Tibial nerve (tissue), 4 donors: ENCODE measurements around the gene SIDT1. TPM values are rescaled to one million over a fixed set of nuclear protein-coding genes. Genes with fewer than 3 reads are reported as not detected.

Source experiments
- DNase-seq, 2 donors: peaks; one replicate each; pipeline ENCODE4 v3.0.0-alpha.2; 2019; ENCODE audit warnings: low spot score in 2 of 2
- H3K27ac ChIP-seq, 4 donors: fragments of 200-600 bp; sonication (generic) in 3 of 4; one replicate each; pipeline ENCODE4 v1.5.1; 2017 to 2019; ENCODE audit warnings: mild to moderate bottlenecking in 1 of 4
- H3K27me3 ChIP-seq, 2 donors: fragments of 200-600 bp; sonication (generic) in 1 of 2; one replicate each; pipeline versions ENCODE4 v1.5.1 to v1.6.0; 2017 to 2019
- H3K36me3 ChIP-seq, 3 donors: fragments of 200-600 bp; sonication (generic); one replicate each; pipeline ENCODE4 v1.5.1; 2018 to 2019
- H3K4me1 ChIP-seq, 4 donors: fragments of 200-600 bp; sonication (generic) in 3 of 4; one replicate each; pipeline ENCODE4 v1.5.1; 2017 to 2019
- H3K4me3 ChIP-seq, 4 donors: fragments of 200-600 bp; sonication (generic) in 3 of 4; one replicate each; pipeline ENCODE4 v1.5.1; 2017 to 2019; ENCODE audit warnings: mild to moderate bottlenecking in 1 of 4, moderate library complexity in 1 of 4
- H3K9me3 ChIP-seq, 4 donors: fragments of 200-600 bp; sonication (generic) in 3 of 4; one replicate each; pipeline ENCODE4 v1.5.1; 2017 to 2019
- EP300 ChIP-seq, 2 donors: sonication (generic); formaldehyde crosslinking; IDR thresholded peaks; one replicate each; pipeline ENCODE4 v1.6.1; 2017; ENCODE audit warnings: antibody characterized with exemption in 2 of 2, mild to moderate bottlenecking in 1 of 2
- POLR2A ChIP-seq, 2 donors: fragments of 450-650 bp; IDR thresholded peaks; one replicate each; pipeline ENCODE4 v1.6.1; 2017; ENCODE audit warnings: antibody characterized with exemption in 2 of 2, mild to moderate bottlenecking in 2 of 2, moderate library complexity in 2 of 2
- WGBS, 2 donors: methylation state at CpG; one replicate each; pipeline ENCODE4 v1.1.5; 2018; 5-methylcytosine and 5-hydroxymethylcytosine counted together
- total RNA-seq, 4 donors: library from RNA; depleted of rRNA; stranded (reverse); fragments of >200 nt; gene quantifications; one replicate each; pipeline ENCODE4 v1.1.0, GENCODE V29; 2016
- TF ChIP-seq, protein P1 (sequence below), 5 experiments: fragments of 200-600 bp in 3 of 5; fragments of 450-650 bp in 2 of 5; sonication (generic) in 3 of 5; IDR thresholded peaks; one replicate each; pipeline ENCODE4 v1.5.1; 2016 to 2019; ENCODE audit warnings: antibody characterized with exemption in 5 of 5, mild to moderate bottlenecking in 3 of 5, moderate library complexity in 2 of 5

SIDT1 gene
- total RNA-seq, 4 donors from 2014 or later: 2.7 to 6.8 (median 4.8) TPM

DNA sequence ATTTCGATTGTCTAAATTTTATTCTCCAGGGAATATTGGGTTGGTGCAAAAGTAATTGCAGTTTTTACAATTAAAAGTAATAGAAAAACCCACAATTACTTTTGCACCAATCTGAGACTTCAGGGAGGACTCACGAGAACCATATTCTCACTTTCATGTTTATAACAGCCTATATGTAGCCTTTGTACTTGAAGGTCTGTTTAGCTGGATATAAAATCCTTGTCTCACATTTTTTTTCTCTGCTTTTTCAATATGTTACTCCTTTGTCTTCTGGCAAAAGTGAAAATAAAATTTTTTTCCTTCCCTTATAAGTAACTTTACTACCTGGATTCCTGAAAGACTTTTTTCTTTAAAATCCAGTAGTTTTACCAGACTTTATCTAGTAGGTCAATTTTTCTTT, 9.2 kb downstream of the SIDT1 start:
- WGBS, 2 donors: 78 to 82% methylated on average over 2 of the region's 2 CpGs
- Histone ChIP-seq H3K4me3 (no peak overlapping the region), H3K36me3 (no peaks in the 10 kb centered on the region), H3K27me3 (peaks cover 0 to 7% of the 10 kb centered on the region in 2 donors), H3K9me3 (peaks cover 0 to 14% (median 0%) of the 10 kb centered on the region in 4 donors), H3K4me1 (peaks cover 0 to 2% (median 0%) of the 10 kb centered on the region in 4 donors), H3K27ac (no peak overlapping the region)
- no peak for DNase-seq
- TF ChIP-seq EP300 (IDR thresholded peaks at IDR 0.05) (no peak), POLR2A (IDR thresholded peaks at IDR 0.05) (no peak)
- TF ChIP-seq, protein P1, sequence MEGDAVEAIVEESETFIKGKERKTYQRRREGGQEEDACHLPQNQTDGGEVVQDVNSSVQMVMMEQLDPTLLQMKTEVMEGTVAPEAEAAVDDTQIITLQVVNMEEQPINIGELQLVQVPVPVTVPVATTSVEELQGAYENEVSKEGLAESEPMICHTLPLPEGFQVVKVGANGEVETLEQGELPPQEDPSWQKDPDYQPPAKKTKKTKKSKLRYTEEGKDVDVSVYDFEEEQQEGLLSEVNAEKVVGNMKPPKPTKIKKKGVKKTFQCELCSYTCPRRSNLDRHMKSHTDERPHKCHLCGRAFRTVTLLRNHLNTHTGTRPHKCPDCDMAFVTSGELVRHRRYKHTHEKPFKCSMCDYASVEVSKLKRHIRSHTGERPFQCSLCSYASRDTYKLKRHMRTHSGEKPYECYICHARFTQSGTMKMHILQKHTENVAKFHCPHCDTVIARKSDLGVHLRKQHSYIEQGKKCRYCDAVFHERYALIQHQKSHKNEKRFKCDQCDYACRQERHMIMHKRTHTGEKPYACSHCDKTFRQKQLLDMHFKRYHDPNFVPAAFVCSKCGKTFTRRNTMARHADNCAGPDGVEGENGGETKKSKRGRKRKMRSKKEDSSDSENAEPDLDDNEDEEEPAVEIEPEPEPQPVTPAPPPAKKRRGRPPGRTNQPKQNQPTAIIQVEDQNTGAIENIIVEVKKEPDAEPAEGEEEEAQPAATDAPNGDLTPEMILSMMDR (IDR thresholded peaks at IDR 0.05): no peak

DNA sequence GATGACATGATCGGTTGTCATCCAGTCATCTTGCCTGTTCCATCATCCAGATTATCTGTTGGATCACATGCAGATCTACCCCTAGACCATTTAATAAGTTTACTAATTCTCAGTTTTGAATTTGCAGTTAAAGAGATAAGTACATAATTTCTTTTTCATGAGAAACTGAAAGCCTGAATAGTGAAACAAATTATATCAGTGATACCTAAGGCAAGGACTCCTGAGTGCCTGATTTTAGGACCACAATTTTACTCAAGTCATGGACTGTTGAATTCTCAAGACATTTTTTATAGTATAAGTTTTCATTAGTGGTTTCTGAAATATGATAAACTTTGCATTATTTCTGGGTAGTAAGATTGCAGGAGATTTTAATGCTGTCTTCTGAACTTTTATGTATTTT, 13.2 kb downstream of the SIDT1 start:
- no peak overlapping the region for H3K27ac ChIP-seq
- H3K4me1 ChIP-seq: no peaks in the 10 kb centered on the region
- H3K4me3 ChIP-seq: no peak overlapping the region
- peaks cover 0 to 14% (median 0%) of the 10 kb centered on the region in 4 donors for H3K9me3 ChIP-seq
- H3K27me3 ChIP-seq: no peaks in the 10 kb centered on the region
- no peak for DNase-seq
- no peaks in the 10 kb centered on the region for H3K36me3 ChIP-seq
- TF ChIP-seq, protein P1 (IDR thresholded peaks at IDR 0.05): no peak
- TF ChIP-seq EP300 (IDR thresholded peaks at IDR 0.05) (no peak), POLR2A (IDR thresholded peaks at IDR 0.05) (no peak)
- 94 to 100% methylated on average over 1 of the region's 1 CpG for WGBS, 2 donors

DNA sequence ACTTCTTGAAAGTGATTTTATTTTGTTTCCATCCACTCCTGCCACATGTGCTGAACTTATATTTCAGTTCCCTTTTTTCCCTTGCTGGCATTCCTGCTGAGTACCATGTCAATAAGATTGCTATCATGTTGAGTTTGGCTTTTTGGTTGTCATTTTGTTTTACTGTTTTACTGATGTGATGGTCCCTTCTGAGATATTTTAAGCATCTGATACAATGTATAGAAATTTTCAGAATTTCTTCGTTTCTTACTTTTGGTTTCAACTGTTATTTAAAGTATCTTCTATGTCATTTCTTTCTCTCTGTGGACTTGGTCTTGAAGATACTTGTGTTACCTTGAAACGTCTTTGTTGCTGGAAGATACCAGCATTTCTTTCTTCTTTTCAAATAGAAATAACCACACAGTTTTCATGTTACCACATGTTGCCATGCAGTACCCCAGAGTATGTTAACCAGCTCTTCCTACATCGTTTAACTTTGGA, 14.1 kb downstream of the SIDT1 start:
- Histone ChIP-seq H3K36me3 (no peaks in the 10 kb centered on the region), H3K4me3 (no peak overlapping the region), H3K27ac (no peak overlapping the region), H3K9me3 (peaks cover 0 to 10% (median 0%) of the 10 kb centered on the region in 4 donors), H3K27me3 (no peaks in the 10 kb centered on the region), H3K4me1 (no peaks in the 10 kb centered on the region)
- no peak for DNase-seq
- TF ChIP-seq, protein P1 (IDR thresholded peaks at IDR 0.05): no peak
- no peak for TF ChIP-seq EP300 (IDR thresholded peaks at IDR 0.05)
- TF ChIP-seq POLR2A (IDR thresholded peaks at IDR 0.05): no peak
- WGBS, 2 donors: 47 to 58% methylated on average over 3 of the region's 3 CpGs

DNA sequence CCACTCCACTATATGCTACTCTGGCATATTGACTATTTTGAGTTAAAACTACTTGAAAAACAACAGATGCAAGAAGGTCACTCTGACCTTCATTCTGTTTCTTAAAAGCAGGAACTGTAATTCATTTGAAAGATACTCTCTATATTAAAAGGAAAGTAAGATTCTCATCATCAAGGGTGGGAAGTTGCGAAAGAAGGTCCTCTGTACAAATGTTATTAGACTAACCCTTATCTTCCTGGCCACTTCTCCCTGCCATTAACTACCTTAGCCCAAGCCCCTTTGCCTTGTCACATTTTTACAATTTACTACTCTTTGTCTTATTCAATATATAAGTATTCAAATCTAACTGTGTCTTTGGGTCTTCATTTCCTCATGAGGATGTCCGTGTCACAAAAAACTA, 16.1 kb downstream of the SIDT1 start:
- H3K9me3 ChIP-seq: no peaks in the 10 kb centered on the region
- 96% methylated on average over 2 of the region's 2 CpGs for WGBS, 2 donors

DNA sequence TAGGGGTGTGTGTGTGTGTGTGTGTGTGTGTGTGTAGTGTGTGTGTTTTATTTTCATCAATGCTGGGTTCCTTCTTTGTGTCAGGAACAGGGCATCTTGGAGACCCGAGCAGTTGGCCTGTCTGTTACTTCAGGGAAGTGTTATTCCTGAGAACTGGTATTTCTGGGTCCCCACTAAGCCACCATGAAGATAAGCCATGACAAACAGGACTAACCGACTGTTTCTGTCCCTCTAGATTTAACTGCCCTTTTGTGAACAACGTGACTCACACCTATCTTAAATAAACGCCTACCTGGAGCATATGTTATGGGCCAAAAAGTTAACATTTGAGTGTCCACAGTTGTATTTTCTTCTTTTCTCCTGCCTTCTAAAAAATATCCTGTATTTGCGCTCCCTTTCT, 19.5 kb downstream of the SIDT1 start:
- H3K9me3 ChIP-seq: no peaks in the 10 kb centered on the region
- TF ChIP-seq, protein P1 (IDR thresholded peaks at IDR 0.05): no peak
- TF ChIP-seq POLR2A (IDR thresholded peaks at IDR 0.05) (no peak), EP300 (IDR thresholded peaks at IDR 0.05) (no peak)
- no peak for DNase-seq
- H3K36me3 ChIP-seq: no peaks in the 10 kb centered on the region
- 63 to 82% methylated on average over 5 of the region's 5 CpGs for WGBS, 2 donors
- no peaks in the 10 kb centered on the region for H3K4me1 ChIP-seq
- no peak overlapping the region for H3K4me3 ChIP-seq
- H3K27ac ChIP-seq: no peak overlapping the region
- H3K27me3 ChIP-seq: no peaks in the 10 kb centered on the region

More for the DNA sequence above, 16.1 kb downstream of the SIDT1 start:
- Histone ChIP-seq H3K4me1 (no peaks in the 10 kb centered on the region), H3K4me3 (no peak overlapping the region), H3K36me3 (no peaks in the 10 kb centered on the region), H3K27ac (no peak overlapping the region), H3K27me3 (no peaks in the 10 kb centered on the region)
- TF ChIP-seq, protein P1 (IDR thresholded peaks at IDR 0.05): no peak
- TF ChIP-seq POLR2A (IDR thresholded peaks at IDR 0.05): no peak
- no peak for TF ChIP-seq EP300 (IDR thresholded peaks at IDR 0.05)
- DNase-seq: no peak
